GM12878 (cell line): ENCODE data around the gene CAMK2A. TPM values are rescaled to one million over a fixed set of nuclear protein-coding genes. Genes with fewer than 3 reads are reported as not detected.

Experiments used
- ATAC-seq: fragments of 200-7000 bp; cut with Tn5 transposase; 3 replicates; pipeline ENCODE4 v1.9.1; 2020; ENCODE audit warnings: mild to moderate bottlenecking, moderate library complexity
- BruUV-seq: library from RNA; stranded (reverse); fragments of 400-500 nt; replicated peaks from 2 replicates; lab custom pipeline; 2021; lab: Mats Ljungman, UMichigan
- CTCF ChIA-PET: fragments of 300-600 bp; sonication (Branson Sonifier 250); formaldehyde crosslinking; extraction: SDS; loops from one replicate; lab custom pipeline; 2021; ENCODE audit warnings: inconsistent platforms; lab: Yijun Ruan, JAX
- POLR2A ChIA-PET: fragments of 350-600 bp; formaldehyde crosslinking; extraction: SDS; loops from one replicate; lab custom pipeline; 2021; ENCODE audit warnings: inconsistent platforms; lab: Charles Lee
- RAD21 ChIA-PET: fragments of 300-600 bp; sonication (Branson Sonifier 250); formaldehyde crosslinking; loops from one replicate; lab custom pipeline; 2023; ENCODE audit warnings: antibody characterized with exemption; ENCODE audit not compliant: unreplicated experiment; lab: Charles Lee
- SMC1A ChIA-PET: fragments of 300-600 bp; sonication (Branson Sonifier 250); formaldehyde crosslinking; loops from one replicate; lab custom pipeline; 2023; ENCODE audit not compliant: unreplicated experiment, uncharacterized antibody; lab: Charles Lee
- DNase-seq: peaks from one replicate; pipeline ENCODE4 v3.0.0-alpha.2; 2011; ENCODE audit warnings: low read depth, low spot score
- FAIRE-seq: peaks from 3 replicates; lab custom pipeline; 2011; peaks lifted over from hg19 to GRCh38; lab: Jason Lieb, UNC
- H2AFZ ChIP-seq: 2 replicates; pipeline ENCODE4 v1.6.0; 2011; ENCODE audit warnings: low read depth, low read length, control low read depth; ENCODE audit not compliant: control insufficient read depth
- H3K27ac ChIP-seq: 2 replicates; pipeline ENCODE4 v1.5.1; 2011; ENCODE audit warnings: control low read depth; ENCODE audit not compliant: control insufficient read depth, insufficient read depth
- H3K27me3 ChIP-seq, 2 experiments: replicated peaks in 1 of 2; 2 replicates each; pipeline versions ENCODE4 v1.6.0 to v1.6.1; 2011; ENCODE audit warnings: low read length in 1 of 2; ENCODE audit not compliant: control insufficient read depth in 2 of 2, insufficient read depth in 2 of 2
- H3K36me3 ChIP-seq, 2 experiments: 2 replicates each; pipeline ENCODE4 v1.5.1; 2011; ENCODE audit warnings: low read length in 1 of 2; ENCODE audit not compliant: control insufficient read depth in 2 of 2, insufficient read depth in 2 of 2
- H3K4me1 ChIP-seq: 2 replicates; pipeline ENCODE4 v1.6.1; 2011; ENCODE audit warnings: mild to moderate bottlenecking, low read length, moderate library complexity, mixed read lengths; ENCODE audit not compliant: control insufficient read depth, insufficient read depth
- H3K4me2 ChIP-seq: 2 replicates; pipeline ENCODE4 v1.6.0; 2011; ENCODE audit warnings: control low read depth; ENCODE audit not compliant: control insufficient read depth, insufficient read depth
- H3K4me3 ChIP-seq: fragments of 200-600 bp; sonication (generic); 2 replicates; pipeline ENCODE4 v1.5.1; 2016
- H3K79me2 ChIP-seq: 2 replicates; pipeline ENCODE4 v1.6.0; 2011; ENCODE audit warnings: low read length; ENCODE audit not compliant: control insufficient read depth, insufficient read depth
- H3K9ac ChIP-seq: 2 replicates; pipeline ENCODE4 v1.8.0; 2011; ENCODE audit warnings: low read length, control low read depth, mixed read lengths; ENCODE audit not compliant: control insufficient read depth, insufficient read depth
- H3K9me3 ChIP-seq: replicated peaks from 3 replicates; pipeline ENCODE4 v1.5.1; 2011; ENCODE audit warnings: mild to moderate bottlenecking, low read length; ENCODE audit not compliant: control insufficient read depth, insufficient read depth
- H4K20me1 ChIP-seq: 2 replicates; pipeline ENCODE4 v1.6.0; 2011; ENCODE audit not compliant: control insufficient read depth, insufficient read depth
- ASH2L ChIP-seq: fragments of 300-600, 200-600 bp; sonication (generic); IDR thresholded peaks from 2 replicates; pipeline ENCODE4 v1.6.1; 2017; ENCODE audit warnings: low read depth, mild to moderate bottlenecking, borderline replicate concordance
- CBX3 ChIP-seq: fragments of 200-600 bp; sonication (generic); IDR thresholded peaks from 2 replicates; pipeline ENCODE4 v1.6.1; 2016; ENCODE audit warnings: low read depth, borderline replicate concordance
- CHD1 ChIP-seq: IDR thresholded peaks from 2 replicates; pipeline ENCODE4 v1.6.1; 2012; ENCODE audit warnings: low read depth, low read length, improper control_type of control experiment
- CHD4 ChIP-seq: fragments of 200-600 bp; sonication (generic); IDR thresholded peaks from 2 replicates; pipeline ENCODE4 v1.6.1; 2016; ENCODE audit warnings: mild to moderate bottlenecking
- EED ChIP-seq: sonication (generic); IDR thresholded peaks from 2 replicates; pipeline ENCODE4 v1.6.1; 2016; ENCODE audit warnings: antibody characterized with exemption, low read depth
- ESRRA ChIP-seq: IDR thresholded peaks from 2 replicates; pipeline ENCODE4 v1.6.1; 2012; ENCODE audit warnings: mild to moderate bottlenecking, low read length, improper control_type of control experiment
- EZH2 ChIP-seq: IDR thresholded peaks from 2 replicates; pipeline ENCODE4 v1.6.1; 2012; ENCODE audit warnings: low read depth, mild to moderate bottlenecking, control low read depth, inconsistent platforms, low read length, borderline replicate concordance; ENCODE audit not compliant: control insufficient read depth
- GABPA ChIP-seq: IDR thresholded peaks from 2 replicates; pipeline ENCODE4 v1.6.1; 2014; ENCODE audit warnings: antibody characterized with exemption, low read depth, mild to moderate bottlenecking, inconsistent platforms
- GATAD2B ChIP-seq: fragments of 450-650 bp; conservative IDR thresholded peaks from 2 replicates; pipeline ENCODE4 v1.6.1; 2017; ENCODE audit warnings: low read depth, mild to moderate bottlenecking, moderate library complexity
- PAX8 ChIP-seq: fragments of 450-650 bp; IDR thresholded peaks from 2 replicates; pipeline ENCODE4 v1.6.1; 2017; ENCODE audit warnings: mild to moderate bottlenecking, moderate library complexity
- RAD21 ChIP-seq: IDR thresholded peaks from 2 replicates; pipeline ENCODE4 v1.6.1; 2011; ENCODE audit warnings: mild to moderate bottlenecking, low read depth, low read length, moderate library complexity; ENCODE audit not compliant: insufficient read depth
- SMARCA5 ChIP-seq: fragments of 450-650 bp; IDR thresholded peaks from 2 replicates; pipeline ENCODE4 v1.6.1; 2017; ENCODE audit warnings: mild to moderate bottlenecking
- SP1 ChIP-seq: IDR thresholded peaks from one replicate; pipeline ENCODE4 v1.6.1; 2011; ENCODE audit warnings: low read depth, low read length
- STAT3 ChIP-seq: IDR thresholded peaks from 2 replicates; pipeline ENCODE4 v1.6.1; 2011; ENCODE audit warnings: low read depth, low read length, improper control_type of control experiment
- SUPT20H ChIP-seq: IDR thresholded peaks from 2 replicates; pipeline ENCODE4 v1.6.1; 2011; ENCODE audit warnings: low read depth, mild to moderate bottlenecking, low read length, moderate library complexity, borderline replicate concordance; ENCODE audit not compliant: control insufficient read depth
- ZBTB33 ChIP-seq: fragments of 450-650 bp; IDR thresholded peaks from 2 replicates; pipeline ENCODE4 v1.6.1; 2017; ENCODE audit warnings: mild to moderate bottlenecking
- ZNF622 ChIP-seq: fragments of 450-650 bp; IDR thresholded peaks from 2 replicates; pipeline ENCODE4 v1.6.1; 2017; ENCODE audit warnings: mild to moderate bottlenecking, inconsistent platforms
- WGBS: methylation state at CpG from one replicate; pipeline ENCODE4 v1.1.6; 2016; ENCODE audit warnings: low lambda C conversion rate; ENCODE audit not compliant: insufficient replicate concordance, insufficient coverage; ENCODE audit errors: missing lambda C conversion rate; 5-methylcytosine and 5-hydroxymethylcytosine counted together
- in situ Hi-C: fragments of 300-500 bp; cut with MboI; formaldehyde crosslinking; loops from 9 replicates; pipeline ENCODE4 v1.14.3; 2018; ENCODE audit warnings: mixed read lengths
- intact Hi-C: fragments of 100-400 bp; cut with micrococcal nuclease; formaldehyde crosslinking; loops from one replicate; pipeline ENCODE4 v1.14.2; 2022; ENCODE audit not compliant: unreplicated experiment
- polyA plus RNA-seq, 11 experiments: library from polyadenylated mRNA; depleted of rRNA in 4 of 11; unstranded in 6 of 11; stranded (reverse) in 5 of 11; fragments of >200 nt; fragmentation: Nextera tagmentation in 4 of 11; fragmentation: Illumina TruSeq in 1 of 11; extraction: Ambion mirVana in 4 of 11; extraction: Trizol in 1 of 11; gene quantifications; 1 replicate in 1 of 11; 2 replicates in 10 of 11; pipeline versions ENCODE4 v1.2.1 to v1.2.3, GENCODE V29; 2011 to 2016; ENCODE audit warnings: inconsistent platforms in 2 of 11, missing spikeins in 2 of 11, low read depth in 1 of 11
- total RNA-seq, 4 experiments: library from RNA; depleted of rRNA in 3 of 4; stranded (reverse); fragments of >200 nt in 3 of 4; fragmentation: Illumina TruSeq in 1 of 4; extraction: Trizol in 1 of 4; gene quantifications; 2 replicates each; pipeline versions ENCODE4 v1.2.1 to v1.2.3, GENCODE V29; 2013 to 2021

The CAMK2A gene
- total and polyA plus RNA-seq, 10 of the 15 experiments (the other 5 are each of a cell fraction or from before 2014, with no cell fraction given): 0.11 TPM; not detected in 9

DNA sequence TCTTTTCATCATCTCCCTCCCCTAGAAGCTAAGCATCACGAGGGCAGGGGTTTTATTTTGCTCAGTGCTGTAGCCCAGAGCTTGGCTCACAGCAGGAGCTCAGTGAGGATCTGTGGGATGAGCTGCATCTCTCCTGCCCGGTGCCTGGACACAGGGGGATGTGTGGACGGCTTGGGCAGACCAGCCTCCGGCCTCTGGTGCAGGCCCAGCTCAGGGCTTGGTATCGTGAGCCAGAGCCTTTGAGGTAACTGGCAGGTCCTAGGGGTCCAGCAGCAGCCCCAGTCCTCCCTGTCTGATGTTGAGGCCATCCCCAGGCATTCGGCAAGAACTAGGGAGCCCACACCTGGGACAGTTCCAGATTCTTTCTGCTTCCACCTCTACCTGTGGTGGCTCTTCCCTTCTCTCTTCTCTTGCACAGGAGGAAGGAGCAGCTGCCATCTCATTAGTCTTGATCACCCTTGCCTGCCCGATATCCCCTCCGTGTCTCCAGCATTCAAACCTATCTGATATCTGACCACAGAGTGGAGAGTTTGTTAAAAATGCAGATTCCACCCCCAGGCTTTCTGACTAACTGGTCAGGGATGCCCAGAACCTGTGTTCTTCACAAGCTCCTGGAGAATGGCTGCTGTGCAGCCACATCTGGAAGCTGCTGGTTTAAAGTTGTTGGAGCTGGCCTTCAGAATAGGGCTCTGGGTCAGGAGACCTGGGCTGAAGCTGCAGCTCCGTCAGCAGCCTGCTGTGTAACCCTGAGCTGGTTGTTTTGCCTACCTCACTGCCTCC lies 107.6 kb downstream of the CAMK2A start:
- no TSS peak for BruUV-seq
- Histone ChIP-seq H4K20me1 (no peaks in the 10 kb centered on the region), H3K4me2 (no peak overlapping the region), H2AFZ (no peak overlapping the region), H3K79me2 (no peaks in the 10 kb centered on the region), H3K9me3 (no peaks in the 10 kb centered on the region), H3K27me3 (no peaks in the 10 kb centered on the region; a peak in 1 of 4 replicates), H3K4me1 (no peaks in the 10 kb centered on the region), H3K9ac (no peak overlapping the region), H3K27ac (no peak overlapping the region), H3K36me3 (no peaks in the 10 kb centered on the region), H3K4me3 (no peak overlapping the region)
- in situ Hi-C loops (no loop called here), intact Hi-C loops (no loop called here)
- ChIA-PET CTCF (no interaction called here), RAD21 (no interaction called here), POLR2A (no interaction called here), SMC1A (interaction anchor here (0.6 to 2.1 kb wide), 3 partner anchors 9 to 865 kb away, joined by 3 to 7 read pairs (median 4); no protein-coding TSS in a partner anchor)
- no peak for DNase-seq
- ATAC-seq: no peak
- 16% methylated on average over 9 of the region's 9 CpGs for WGBS
- TF ChIP-seq CHD1: no peak
- TF ChIP-seq SMARCA5: no peak
- TF ChIP-seq CBX3: no peak
- no peak for TF ChIP-seq EED
- TF ChIP-seq RAD21: no peak
- TF ChIP-seq CHD4: no peak
- no peak for TF ChIP-seq GATAD2B
- no peak for TF ChIP-seq GABPA
- TF ChIP-seq STAT3: no peak
- TF ChIP-seq ZNF622: no peak
- TF ChIP-seq ESRRA: no peak
- no peak for TF ChIP-seq SUPT20H
- TF ChIP-seq SP1: no peak
- TF ChIP-seq PAX8: no peak
- no peak for TF ChIP-seq ASH2L
- TF ChIP-seq ZBTB33: no peak
- TF ChIP-seq EZH2: no peak
- no peak for FAIRE-seq
